ENCODE results near the gene EMC10.

EMC10 gene

GRCh38 chr19:50513746-50514345 lies 37.5 kb downstream of the EMC10 start, which contains the start of gene ASPDH:
TSS of gene ASPDH (minus strand) at chr19:50513913. CDS start at chr19:50513823, 90 bp downstream.
- Histone ChIP-seq H3K4me3 (IDR thresholded peaks at IDR 0.05; ENCODE audit: insufficient read depth, low read depth, low read length) (no peak within 1 kb of the TSS), H3K4me1 (ENCODE audit: low read depth, poor library complexity, severe bottlenecking) (no peaks in the 10 kb centered on the region), H3K36me3 (ENCODE audit: insufficient read depth) (no peaks in the 10 kb centered on the region), H3K27me3 (ENCODE audit: insufficient read depth, low read depth) (peaks cover 10% of the 10 kb centered on the region; the same call in 1 of the 2 replicates), H4K20me1 (ENCODE audit: insufficient read depth) (no peaks in the 10 kb centered on the region), H2AFZ (ENCODE audit: low read depth) (no peak within 1 kb of the TSS), H3K4me2 (no peak within 1 kb of the TSS), H3K79me2 (ENCODE audit: insufficient read depth, low read depth) (no peaks in the 10 kb centered on the region; the same call in 1 of the 2 replicates), H3K9ac (no peak within 1 kb of the TSS), H3K27ac (no peak within 1 kb of the TSS)
- no peak for TF ChIP-seq CTCF (conservative IDR thresholded peaks at IDR 0.05; ENCODE audit: low read depth, low read length)

GRCh38 chr19:50514346-50515167 lies 38.2 kb downstream of the EMC10 start:
- H3K4me3 ChIP-seq (IDR thresholded peaks at IDR 0.05; ENCODE audit: insufficient read depth, low read depth, low read length), result no peak overlapping the region
- no peaks in the 10 kb centered on the region for H3K4me1 ChIP-seq (ENCODE audit: low read depth, poor library complexity, severe bottlenecking)
- peaks cover 12% of the 10 kb centered on the region; the same call in 1 of the 2 replicates for H3K27me3 ChIP-seq (ENCODE audit: insufficient read depth, low read depth)
- H2AFZ ChIP-seq (ENCODE audit: low read depth), result no peak overlapping the region
- no peaks in the 10 kb centered on the region; the same call in 1 of the 2 replicates for H3K79me2 ChIP-seq (ENCODE audit: insufficient read depth, low read depth)
- no peak overlapping the region for H3K9ac ChIP-seq
- no peak for TF ChIP-seq CTCF (conservative IDR thresholded peaks at IDR 0.05; ENCODE audit: low read depth, low read length)
- no peak overlapping the region for H3K27ac ChIP-seq
- H3K4me2 ChIP-seq, result no peak overlapping the region
- H4K20me1 ChIP-seq (ENCODE audit: insufficient read depth), result no peaks in the 10 kb centered on the region
- H3K36me3 ChIP-seq (ENCODE audit: insufficient read depth), result no peaks in the 10 kb centered on the region

GRCh38 chr19:50515168-50515561 lies 38.9 kb downstream of the EMC10 start:
- no peak overlapping the region for H3K27ac ChIP-seq
- H3K79me2 ChIP-seq (ENCODE audit: insufficient read depth, low read depth), result no peaks in the 10 kb centered on the region; the same call in 1 of the 2 replicates
- H3K36me3 ChIP-seq (ENCODE audit: insufficient read depth), result no peaks in the 10 kb centered on the region
- H3K4me3 ChIP-seq (IDR thresholded peaks at IDR 0.05; ENCODE audit: insufficient read depth, low read depth, low read length), result no peak overlapping the region
- H3K9ac ChIP-seq, result no peak overlapping the region
- H3K4me1 ChIP-seq (ENCODE audit: low read depth, poor library complexity, severe bottlenecking), result no peaks in the 10 kb centered on the region
- no peak overlapping the region for H3K4me2 ChIP-seq
- no peak for TF ChIP-seq CTCF (conservative IDR thresholded peaks at IDR 0.05; ENCODE audit: low read depth, low read length)
- H4K20me1 ChIP-seq (ENCODE audit: insufficient read depth), result no peaks in the 10 kb centered on the region
- H2AFZ ChIP-seq (ENCODE audit: low read depth), result no peak overlapping the region
- peaks cover 16% of the 10 kb centered on the region; the same call in 1 of the 2 replicates for H3K27me3 ChIP-seq (ENCODE audit: insufficient read depth, low read depth)

- no peak overlapping the region for H2AFZ ChIP-seq (ENCODE audit: low read depth)
- no peak overlapping the region for H3K4me2 ChIP-seq
- peaks cover 25% of the 10 kb centered on the region for H3K27me3 ChIP-seq (ENCODE audit: insufficient read depth, low read depth)
- TF ChIP-seq CTCF (conservative IDR thresholded peaks at IDR 0.05; ENCODE audit: low read depth, low read length), result no peak
- H3K36me3 ChIP-seq (ENCODE audit: insufficient read depth), result no peaks in the 10 kb centered on the region
- H3K79me2 ChIP-seq (ENCODE audit: insufficient read depth, low read depth), result no peaks in the 10 kb centered on the region
- no peak overlapping the region for H3K4me3 ChIP-seq (IDR thresholded peaks at IDR 0.05; ENCODE audit: insufficient read depth, low read depth, low read length)
- no peaks in the 10 kb centered on the region for H4K20me1 ChIP-seq (ENCODE audit: insufficient read depth)
- H3K27ac ChIP-seq, result no peak overlapping the region
- no peaks in the 10 kb centered on the region for H3K4me1 ChIP-seq (ENCODE audit: low read depth, poor library complexity, severe bottlenecking)
- H3K9ac ChIP-seq, result no peak overlapping the region
These were observed 40.1 kb downstream of the EMC10 start for GRCh38 chr19:50516456-50516855.

Data from KMS-11 (cell line).